Immature natural killer cell (primary cell): ENCODE results near the gene KIF26B. TPM values are rescaled to one million over a fixed set of nuclear protein-coding genes. Genes with fewer than 3 reads are reported as not detected.
"Not testable (repeated sequence)": the region's sequence is repeated elsewhere in the genome, so short reads cannot be mapped to it uniquely, and the experiment has no call there.

Experiments used
- DNase-seq, 3 donors: peaks; one replicate each; pipeline ENCODE4 v3.0.0; 2022; ENCODE audit warnings: mixed read lengths in 1 of 3
- H3K27ac Mint-ChIP-seq, 6 donors: one replicate each; pipeline ENCODE4 v1.8.0; 2020; ENCODE audit warnings: mixed read lengths in 6 of 6, mild to moderate bottlenecking in 5 of 6, inconsistent platforms in 4 of 6, moderate library complexity in 3 of 6
- H3K27me3 Mint-ChIP-seq, 3 donors: one replicate each; pipeline ENCODE4 v1.8.0; 2020 to 2021; ENCODE audit warnings: low read depth in 3 of 3, mild to moderate bottlenecking in 3 of 3, mixed read lengths in 3 of 3, moderate library complexity in 3 of 3, inconsistent platforms in 1 of 3
- H3K36me3 Mint-ChIP-seq, 3 donors: one replicate each; pipeline ENCODE4 v1.8.0; 2020; ENCODE audit warnings: mixed read lengths in 3 of 3, inconsistent platforms in 2 of 3, mild to moderate bottlenecking in 2 of 3
- H3K4me1 Mint-ChIP-seq, 2 donors: one replicate each; pipeline ENCODE4 v1.8.0; 2020; ENCODE audit warnings: inconsistent platforms in 2 of 2, mild to moderate bottlenecking in 2 of 2, mixed read lengths in 2 of 2, moderate library complexity in 1 of 2
- H3K4me3 Mint-ChIP-seq, 5 donors: one replicate each; pipeline ENCODE4 v1.8.0; 2020; ENCODE audit warnings: mild to moderate bottlenecking in 5 of 5, mixed read lengths in 5 of 5, inconsistent platforms in 3 of 5, moderate library complexity in 3 of 5
- H3K9me3 Mint-ChIP-seq, 6 donors: one replicate each; pipeline ENCODE4 v1.8.0; 2020; ENCODE audit warnings: mild to moderate bottlenecking in 6 of 6, mixed read lengths in 6 of 6, inconsistent platforms in 4 of 6, moderate library complexity in 3 of 6
- polyA plus RNA-seq, 3 donors: library from polyadenylated mRNA; unstranded; fragments of 300-500 nt; fragmentation: Illumina TruSeq; gene quantifications; one replicate each; pipeline ENCODE4 v1.2.3, GENCODE V29; 2021

Gene KIF26B
- polyA plus RNA-seq, 3 donors from 2014 or later, result 0.07 to 0.39 TPM; not detected in 1

DNA sequence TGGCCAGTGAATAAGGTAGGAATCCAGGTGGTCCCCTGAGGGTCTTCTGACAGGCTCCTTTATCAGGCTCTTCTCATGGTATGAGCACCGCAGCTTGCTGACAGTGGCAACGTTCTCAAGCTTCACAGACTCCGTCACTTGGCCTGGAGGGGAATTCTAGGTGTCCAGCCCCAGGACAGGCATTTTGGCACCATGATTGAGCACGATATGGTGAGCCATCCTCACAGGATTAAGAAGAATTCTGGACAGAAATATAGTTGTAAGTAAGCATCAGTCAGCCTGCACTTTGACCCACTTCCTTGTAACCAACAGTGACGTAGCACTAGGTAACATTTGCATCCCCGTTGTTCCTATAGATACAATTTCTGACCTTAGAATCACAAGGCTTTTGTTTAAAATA, 30.5 kb upstream of the KIF26B start:
- Mint-ChIP-seq H3K4me1 (no peaks in the 10 kb centered on the region), H3K27me3 (peaks cover 0 to 10% (median 7%) of the 10 kb centered on the region in 3 donors), H3K27ac (no peak overlapping the region), H3K36me3 (peaks cover 0 to 4% (median 4%) of the 10 kb centered on the region in 3 donors), H3K4me3 (no peak overlapping the region), H3K9me3 (no peaks in the 10 kb centered on the region)
- no peak for DNase-seq

DNA sequence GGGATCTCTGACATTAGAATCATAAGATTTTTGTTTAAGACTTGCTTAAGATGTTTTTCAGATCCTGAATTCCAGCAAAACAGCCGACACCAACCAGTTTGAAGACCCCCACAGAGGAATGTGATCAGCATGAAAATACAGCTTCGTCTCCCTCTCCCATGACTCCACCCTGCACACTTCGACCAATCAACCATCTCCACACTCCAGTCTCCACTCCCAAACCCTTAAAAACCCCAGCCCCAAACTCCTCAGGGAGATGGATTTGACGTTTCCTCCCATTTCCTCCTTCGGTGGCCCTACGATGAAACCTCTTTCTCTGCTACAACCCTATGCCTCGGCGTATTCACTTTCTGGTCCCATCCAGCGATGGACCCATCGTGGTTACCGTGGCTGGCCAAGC, 30.1 kb upstream of the KIF26B start:
- Mint-ChIP-seq H3K4me1 (no peaks in the 10 kb centered on the region), H3K27me3 (peaks cover 0 to 10% (median 7%) of the 10 kb centered on the region in 3 donors), H3K9me3 (no peaks in the 10 kb centered on the region), H3K27ac (no peak overlapping the region), H3K36me3 (peaks cover 0 to 4% (median 4%) of the 10 kb centered on the region in 3 donors), H3K4me3 (no peak overlapping the region)
- no peak for DNase-seq

DNA sequence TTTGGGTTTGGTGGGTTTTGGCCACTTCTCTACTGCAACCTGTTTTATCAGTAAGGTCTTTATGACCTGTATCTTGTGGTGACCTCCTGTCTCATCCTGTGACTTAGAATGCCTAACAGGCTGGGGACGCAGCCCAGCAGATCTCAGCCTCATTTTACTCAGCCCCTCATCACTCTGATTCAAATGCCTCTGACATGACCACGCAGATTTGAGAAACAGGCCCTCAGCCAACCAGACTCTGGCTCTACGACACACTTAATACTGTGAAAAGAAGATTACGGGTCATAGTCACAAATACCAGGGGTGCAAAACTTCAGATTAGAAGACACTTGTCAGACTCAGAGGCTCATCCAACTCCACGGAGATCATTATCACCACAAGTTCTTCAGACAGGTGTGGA, 28.3 kb upstream of the KIF26B start:
- H3K27ac Mint-ChIP-seq, result no peak overlapping the region

DNA sequence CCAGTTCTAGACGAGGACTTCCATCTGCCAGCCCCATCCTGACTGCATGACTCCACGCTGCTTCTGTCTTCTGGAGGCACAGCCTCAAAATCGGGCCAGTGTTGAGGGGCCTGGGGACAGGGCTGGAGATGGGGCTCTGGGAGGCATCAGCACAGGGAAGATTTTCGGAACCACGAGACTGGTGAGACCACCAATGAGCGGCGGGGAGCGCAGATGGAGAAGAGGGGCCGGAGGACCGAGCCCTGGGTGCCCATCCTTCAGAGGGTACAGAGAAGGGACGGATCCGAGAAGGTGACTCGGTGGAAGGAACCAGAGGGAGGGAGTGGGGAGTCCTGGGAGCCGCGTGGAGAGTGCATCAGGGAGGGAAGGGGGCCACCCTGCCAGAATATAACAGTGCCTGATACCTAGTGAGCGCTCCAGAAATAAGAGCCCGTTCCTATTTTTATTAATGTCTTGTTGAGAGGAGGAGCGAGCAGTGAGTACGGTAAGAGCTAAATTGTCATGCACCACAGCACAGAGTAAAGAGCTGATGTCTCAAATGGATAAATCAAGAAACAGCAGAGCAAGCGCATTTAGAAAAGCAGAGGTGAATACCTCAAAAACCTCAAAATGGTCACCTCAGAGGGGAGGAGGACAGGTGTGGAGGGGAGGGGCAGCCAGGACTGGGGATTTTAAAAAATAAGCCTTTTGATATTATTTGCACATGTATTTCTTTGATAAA, 26.2 kb upstream of the KIF26B start:
- H3K27me3 Mint-ChIP-seq, result peaks cover 0 to 14% (median 5%) of the 10 kb centered on the region in 3 donors
- peaks cover 0 to 4% (median 4%) of the 10 kb centered on the region in 3 donors for H3K36me3 Mint-ChIP-seq
- DNase-seq, result no peak
- H3K27ac Mint-ChIP-seq, result no peak overlapping the region
- H3K9me3 Mint-ChIP-seq, result no peaks in the 10 kb centered on the region
- H3K4me1 Mint-ChIP-seq, result no peaks in the 10 kb centered on the region
- H3K4me3 Mint-ChIP-seq, result no peak overlapping the region

More for the DNA sequence above, 28.3 kb upstream of the KIF26B start:
- Mint-ChIP-seq H3K4me3 (no peak overlapping the region), H3K4me1 (no peaks in the 10 kb centered on the region), H3K9me3 (no peaks in the 10 kb centered on the region), H3K36me3 (peaks cover 0 to 4% (median 4%) of the 10 kb centered on the region in 3 donors), H3K27me3 (peaks cover 0 to 12% (median 5%) of the 10 kb centered on the region in 3 donors)
- DNase-seq, result no peak

DNA sequence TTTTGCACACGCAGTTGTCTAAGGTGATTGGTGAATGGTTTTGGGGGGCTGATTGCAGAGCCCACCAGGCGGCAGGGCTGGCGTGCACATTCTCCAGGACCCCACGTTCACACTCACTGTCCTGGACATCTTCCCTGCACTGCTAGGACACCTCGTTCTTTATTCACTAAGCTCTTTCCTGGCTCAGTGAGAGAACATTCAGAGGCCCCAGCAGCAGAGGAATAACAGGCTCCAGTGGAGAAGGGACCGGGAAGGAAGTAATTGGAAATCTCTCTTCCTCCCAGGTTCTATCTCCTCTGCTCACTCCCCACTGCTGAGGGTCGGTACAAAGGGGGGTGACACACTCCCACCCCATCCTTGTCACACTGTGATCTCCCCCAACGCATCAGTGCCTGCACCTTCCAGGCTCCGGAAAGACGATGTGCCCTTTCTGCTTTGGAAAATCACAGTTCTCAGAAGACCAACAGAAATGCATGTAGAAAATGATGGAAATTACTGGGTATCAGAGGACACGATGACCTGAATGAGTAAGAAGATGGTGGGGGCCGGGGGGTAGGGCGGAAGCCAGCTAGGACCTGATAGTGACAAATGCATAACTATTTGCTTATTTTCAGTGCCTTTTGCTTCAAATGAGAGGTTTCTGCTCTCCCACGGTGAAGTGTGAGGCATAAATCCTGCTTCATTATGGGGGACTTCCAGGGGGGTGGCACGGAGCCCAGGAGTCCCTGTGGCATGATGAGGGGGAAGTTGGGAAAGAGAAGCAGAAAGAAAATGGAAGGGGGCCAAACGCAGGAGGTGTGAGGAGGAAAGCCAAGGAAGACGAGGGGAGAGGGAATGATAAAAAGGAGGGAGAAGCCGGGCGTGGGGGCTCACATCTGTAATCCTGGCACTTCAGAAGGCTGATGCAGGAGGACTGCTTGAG, 25.2 kb upstream of the KIF26B start:
- Mint-ChIP-seq H3K27ac (no peak overlapping the region), H3K27me3 (peaks cover 2 to 14% (median 5%) of the 10 kb centered on the region in 3 donors), H3K36me3 (peaks cover 0 to 4% (median 1%) of the 10 kb centered on the region in 3 donors), H3K4me3 (no peak overlapping the region), H3K4me1 (no peaks in the 10 kb centered on the region), H3K9me3 (peaks cover 0 to 1% (median 0%) of the 10 kb centered on the region in 6 donors)
- no peak for DNase-seq

DNA sequence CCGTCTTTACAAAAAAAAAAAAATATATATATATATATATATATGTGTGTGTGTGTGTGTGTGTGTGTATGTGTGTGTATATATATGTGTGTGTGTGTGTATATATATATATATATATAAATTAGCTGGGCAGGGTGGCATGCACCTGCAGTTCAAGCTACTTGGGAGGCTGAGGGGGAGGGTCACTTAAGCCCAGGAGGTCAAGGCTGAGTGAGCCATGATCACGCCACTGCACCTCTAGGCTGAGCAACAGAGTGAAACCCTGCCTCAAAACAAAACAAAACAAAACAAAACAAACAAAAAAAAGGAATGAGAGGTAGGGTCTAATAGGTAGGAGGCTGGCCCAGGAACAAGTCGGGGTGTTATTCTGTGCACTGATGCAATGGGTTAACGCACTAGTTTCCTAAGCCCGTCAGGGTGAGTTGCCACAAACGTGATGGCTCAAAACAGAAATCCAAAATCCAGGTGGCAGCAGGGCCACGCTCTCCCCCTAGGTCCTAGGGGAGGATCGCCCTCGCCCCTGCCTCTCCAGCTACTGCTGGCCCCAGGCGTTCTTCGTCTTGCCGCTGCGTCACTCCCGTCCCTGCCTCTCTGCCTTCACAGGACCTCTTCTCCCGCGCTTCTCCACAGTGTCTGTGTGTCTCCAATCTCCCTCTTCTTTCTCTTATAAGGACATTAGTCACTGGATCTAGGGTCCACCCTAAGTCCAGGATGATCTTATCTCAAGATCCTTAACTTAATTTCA, 24.3 kb upstream of the KIF26B start:
- peaks cover 4 to 14% (median 7%) of the 10 kb centered on the region in 3 donors for H3K27me3 Mint-ChIP-seq
- not testable (repeated sequence) for H3K27ac Mint-ChIP-seq, H3K36me3 Mint-ChIP-seq, H3K4me1 Mint-ChIP-seq, H3K9me3 Mint-ChIP-seq, DNase-seq, H3K4me3 Mint-ChIP-seq

DNA sequence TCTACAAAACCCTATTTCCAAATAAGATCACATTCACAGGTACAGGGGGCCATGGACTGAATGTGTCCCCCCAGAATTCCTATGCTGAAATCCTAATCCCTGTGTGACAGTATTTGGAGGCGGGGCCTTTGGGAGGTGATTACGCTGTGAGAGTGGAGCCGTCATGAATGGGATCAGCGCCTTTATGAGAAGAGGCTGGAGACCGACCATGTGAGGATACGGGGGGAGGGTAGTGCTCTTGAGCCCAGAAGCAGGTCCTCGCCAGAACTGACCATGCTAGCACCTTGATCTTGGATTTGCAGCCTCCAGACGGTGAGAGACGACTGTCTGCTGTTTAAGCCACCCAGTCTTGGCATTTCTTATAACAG, 23.8 kb upstream of the KIF26B start:
- peaks cover 4 to 14% (median 8%) of the 10 kb centered on the region in 3 donors for H3K27me3 Mint-ChIP-seq
- H3K4me1 Mint-ChIP-seq, result no peaks in the 10 kb centered on the region
- no peaks in the 10 kb centered on the region for H3K36me3 Mint-ChIP-seq
- no peak for DNase-seq
- H3K4me3 Mint-ChIP-seq, result no peak overlapping the region
- peaks cover 0 to 1% (median 0%) of the 10 kb centered on the region in 6 donors for H3K9me3 Mint-ChIP-seq
- H3K27ac Mint-ChIP-seq, result no peak overlapping the region

DNA sequence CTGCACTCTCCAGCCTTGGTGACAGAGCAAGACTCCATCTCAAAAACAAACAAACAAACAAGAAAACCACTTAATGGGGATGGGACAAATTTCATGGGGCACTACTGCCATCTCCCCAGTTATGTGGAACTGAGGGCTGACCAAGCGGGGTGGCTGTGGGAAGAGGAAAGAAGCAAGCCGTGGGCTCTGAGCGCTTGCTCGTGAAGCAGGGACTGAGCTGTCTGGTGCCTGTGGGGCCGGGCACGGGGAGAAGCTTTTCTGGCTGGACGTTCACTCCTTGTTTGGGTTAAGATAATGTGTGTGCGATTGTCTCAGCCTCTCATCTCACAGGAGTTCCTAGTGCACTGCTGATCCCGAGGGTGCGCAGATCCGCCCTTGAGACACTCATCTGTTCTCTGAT, 22.0 kb upstream of the KIF26B start:
- Mint-ChIP-seq H3K36me3 (no peaks in the 10 kb centered on the region), H3K27me3 (peaks cover 8 to 10% (median 8%) of the 10 kb centered on the region in 3 donors), H3K4me1 (no peaks in the 10 kb centered on the region), H3K9me3 (peaks cover 0 to 1% (median 0%) of the 10 kb centered on the region in 6 donors), H3K4me3 (no peak overlapping the region), H3K27ac (no peak overlapping the region)
- no peak for DNase-seq

DNA sequence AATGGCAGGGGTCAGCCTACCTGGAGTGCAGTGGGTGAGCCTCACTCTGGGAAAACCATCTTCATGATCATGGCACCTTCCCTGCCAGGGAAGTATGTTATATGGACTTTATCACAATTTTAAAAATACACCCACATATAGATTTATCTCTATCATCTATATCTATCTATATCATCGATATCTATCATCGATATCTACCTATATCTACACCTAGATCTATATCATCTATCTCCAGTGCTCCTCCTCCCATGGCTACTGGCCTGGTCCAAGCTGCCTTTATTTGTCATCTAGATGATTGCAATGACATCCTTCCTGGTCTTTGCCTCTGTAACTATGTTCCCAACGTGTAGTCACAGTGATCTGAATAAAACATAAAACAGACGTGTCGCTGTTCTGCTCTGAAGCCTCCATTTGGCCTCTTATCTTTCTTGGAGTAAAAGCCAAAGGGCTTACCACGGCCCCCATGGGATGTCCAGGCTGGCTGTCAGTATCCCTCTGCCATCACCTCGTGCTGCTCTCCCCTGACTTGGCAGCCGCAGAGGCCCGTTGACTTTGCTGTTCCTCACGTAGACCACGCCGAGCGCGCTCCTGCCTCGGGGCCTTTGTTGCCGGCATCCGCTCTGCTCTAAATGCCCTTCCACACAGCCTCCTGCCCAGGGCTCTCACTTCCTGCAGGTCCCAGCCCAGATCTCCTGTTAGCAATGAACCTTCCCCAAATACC, 20.6 kb upstream of the KIF26B start:
- Mint-ChIP-seq H3K4me3 (no peak overlapping the region), H3K27me3 (peaks cover 7 to 11% (median 8%) of the 10 kb centered on the region in 3 donors), H3K27ac (no peak overlapping the region), H3K36me3 (no peaks in the 10 kb centered on the region), H3K9me3 (peaks cover 0 to 1% (median 0%) of the 10 kb centered on the region in 6 donors), H3K4me1 (no peaks in the 10 kb centered on the region)
- DNase-seq, result no peak

DNA sequence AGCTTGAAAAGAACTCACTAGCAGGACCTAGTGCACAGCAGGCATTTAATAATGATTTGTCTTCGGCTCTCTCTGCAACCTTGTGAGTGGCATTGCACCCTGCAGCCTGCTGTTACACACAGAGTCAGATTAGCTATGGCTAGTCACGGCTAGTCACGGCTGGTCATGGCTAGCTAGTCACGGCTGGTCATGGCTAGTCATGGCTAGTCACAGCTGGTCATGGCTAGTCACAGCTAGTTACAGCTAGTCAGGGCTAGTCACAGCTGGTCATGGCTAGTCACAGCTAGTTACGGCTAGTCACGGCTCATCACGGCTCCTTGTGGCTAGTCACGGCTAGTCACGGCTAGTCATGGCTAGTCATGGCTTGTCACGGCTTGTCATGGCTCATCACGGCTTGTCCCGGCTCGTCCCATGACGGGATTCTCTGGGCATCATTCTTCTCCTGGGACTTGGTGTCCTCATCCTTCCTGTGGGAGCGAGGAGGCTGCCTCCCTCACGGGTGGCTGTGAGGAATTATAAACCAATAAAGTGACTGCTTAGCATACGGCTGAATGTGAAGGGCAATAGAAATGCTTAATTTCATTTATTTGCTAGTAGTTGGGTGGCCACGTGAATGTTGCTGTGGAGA, 12.5 kb upstream of the KIF26B start:
- no peak overlapping the region for H3K27ac Mint-ChIP-seq
- no peaks in the 10 kb centered on the region for H3K4me1 Mint-ChIP-seq
- H3K9me3 Mint-ChIP-seq, result no peaks in the 10 kb centered on the region
- no peaks in the 10 kb centered on the region for H3K36me3 Mint-ChIP-seq
- no peak for DNase-seq
- H3K27me3 Mint-ChIP-seq, result peaks cover 2 to 12% (median 6%) of the 10 kb centered on the region in 3 donors
- no peak overlapping the region for H3K4me3 Mint-ChIP-seq

DNA sequence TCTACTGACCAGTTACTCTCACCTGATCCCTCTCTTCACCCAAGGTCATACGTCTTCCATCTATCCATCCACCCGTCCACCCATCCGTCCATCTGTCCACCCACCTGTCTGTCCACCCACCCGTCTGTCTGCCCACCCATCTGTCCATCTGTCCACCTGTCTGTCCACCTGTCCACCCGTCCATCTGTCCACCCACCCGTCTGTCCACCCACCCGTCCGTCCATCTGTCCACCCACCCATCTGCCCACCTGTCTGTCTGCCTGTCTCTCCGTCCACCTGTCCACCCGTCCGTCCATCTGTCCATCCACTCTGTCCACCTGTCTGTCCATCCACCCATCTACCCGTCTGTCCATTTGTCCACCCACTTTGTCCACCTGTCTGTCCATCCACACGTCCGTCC, 11.8 kb upstream of the KIF26B start:
- DNase-seq, result no peak
- Mint-ChIP-seq H3K4me1 (no peaks in the 10 kb centered on the region), H3K9me3 (no peaks in the 10 kb centered on the region), H3K27me3 (peaks cover 2 to 12% (median 6%) of the 10 kb centered on the region in 3 donors), H3K36me3 (no peaks in the 10 kb centered on the region), H3K27ac (no peak overlapping the region), H3K4me3 (no peak overlapping the region)

DNA sequence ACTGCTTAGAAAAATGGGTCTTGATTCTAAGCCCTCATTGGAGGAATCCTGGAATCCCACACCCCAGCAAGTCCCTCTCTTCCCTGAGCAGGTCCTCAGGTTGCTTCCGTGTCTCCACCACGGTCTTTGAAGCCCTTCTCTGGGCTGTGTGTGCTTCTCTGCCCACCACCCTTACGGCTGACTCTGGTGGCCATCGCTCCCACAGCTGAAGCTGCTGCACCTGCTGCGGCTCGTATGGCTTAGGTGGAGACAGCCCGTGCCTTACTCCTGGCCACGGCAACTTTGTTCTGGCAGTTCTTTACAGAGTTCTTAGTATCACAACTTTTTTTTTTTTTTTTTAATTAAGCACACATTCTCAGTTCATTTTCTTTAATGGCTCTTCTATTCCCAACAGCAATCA, 10.9 kb upstream of the KIF26B start:
- H3K4me1 Mint-ChIP-seq, result no peaks in the 10 kb centered on the region
- no peak for DNase-seq
- H3K9me3 Mint-ChIP-seq, result peaks cover 0 to 2% (median 0%) of the 10 kb centered on the region in 6 donors
- H3K36me3 Mint-ChIP-seq, result no peaks in the 10 kb centered on the region
- H3K4me3 Mint-ChIP-seq, result no peak overlapping the region
- no peak overlapping the region for H3K27ac Mint-ChIP-seq
- peaks cover 2 to 9% (median 4%) of the 10 kb centered on the region in 3 donors for H3K27me3 Mint-ChIP-seq

DNA sequence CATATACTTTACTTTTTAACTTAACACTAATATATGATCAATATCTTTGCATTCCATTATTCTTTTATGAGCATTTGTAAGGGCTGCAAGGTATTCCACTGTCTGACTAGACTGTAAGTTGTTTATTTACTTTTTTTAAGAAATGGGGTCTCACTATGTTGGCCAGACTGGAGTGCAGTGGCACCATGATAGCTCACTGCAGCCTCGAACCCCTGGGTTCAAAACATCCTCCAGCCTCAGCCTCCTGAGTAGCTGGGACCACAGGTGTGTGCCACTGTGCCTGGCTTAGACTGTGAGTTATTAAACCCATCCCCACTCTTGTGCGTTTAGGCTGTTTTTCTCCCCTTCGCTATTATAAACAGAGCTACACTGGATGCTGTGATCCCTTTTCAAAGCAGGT, 6.7 kb upstream of the KIF26B start:
- DNase-seq, result no peak
- H3K9me3 Mint-ChIP-seq, result peaks cover 0 to 4% (median 0%) of the 10 kb centered on the region in 6 donors
- H3K4me3 Mint-ChIP-seq, result no peak overlapping the region
- H3K36me3 Mint-ChIP-seq, result no peaks in the 10 kb centered on the region
- H3K4me1 Mint-ChIP-seq, result peaks cover 1 to 6% of the 10 kb centered on the region in 2 donors
- no peak overlapping the region for H3K27ac Mint-ChIP-seq
- H3K27me3 Mint-ChIP-seq, result peaks cover 6 to 17% (median 16%) of the 10 kb centered on the region in 3 donors
